Activated naive CD4-positive, alpha-beta T cell treated with anti-CD3 and anti-CD28 coated beads, Interleukin-2, amount 50 U/mL, for 72 hours (primary cell): ENCODE data around the gene FAAH2. TPM values are rescaled to one million over a fixed set of nuclear protein-coding genes. Genes with fewer than 3 reads are reported as not detected.
"Not testable (repeated sequence)": the region's sequence is repeated elsewhere in the genome, so short reads cannot be mapped to it uniquely, and the experiment has no call there.

Experiments used
- ATAC-seq, 2 donors: fragments of 150-1000 bp; cut with Tn5 transposase; 2 replicates each; pipeline ENCODE4 v1.10.0; 2021; ENCODE audit warnings: mild to moderate bottlenecking in 2 of 2, moderate library complexity in 2 of 2
- DNase-seq, 2 donors: peaks; one replicate each; pipeline ENCODE4 v3.0.0; 2021 to 2022; ENCODE audit warnings: low spot score in 2 of 2
- H3K27ac Mint-ChIP-seq, 2 donors: one replicate each; pipeline ENCODE4 v1.8.0; 2022; ENCODE audit warnings: mild to moderate bottlenecking in 2 of 2, mixed read lengths in 2 of 2
- H3K36me3 Mint-ChIP-seq, 2 donors: one replicate each; pipeline ENCODE4 v1.8.0; 2022; ENCODE audit warnings: mixed read lengths in 2 of 2
- H3K9me3 Mint-ChIP-seq, 2 donors: one replicate each; pipeline ENCODE4 v1.8.0; 2022; ENCODE audit warnings: mixed read lengths in 2 of 2
- total RNA-seq, 2 donors: library from RNA; stranded (reverse); gene quantifications; one replicate each; pipeline ENCODE4 v1.2.3, GENCODE V29; 2022

Gene FAAH2, protein sequence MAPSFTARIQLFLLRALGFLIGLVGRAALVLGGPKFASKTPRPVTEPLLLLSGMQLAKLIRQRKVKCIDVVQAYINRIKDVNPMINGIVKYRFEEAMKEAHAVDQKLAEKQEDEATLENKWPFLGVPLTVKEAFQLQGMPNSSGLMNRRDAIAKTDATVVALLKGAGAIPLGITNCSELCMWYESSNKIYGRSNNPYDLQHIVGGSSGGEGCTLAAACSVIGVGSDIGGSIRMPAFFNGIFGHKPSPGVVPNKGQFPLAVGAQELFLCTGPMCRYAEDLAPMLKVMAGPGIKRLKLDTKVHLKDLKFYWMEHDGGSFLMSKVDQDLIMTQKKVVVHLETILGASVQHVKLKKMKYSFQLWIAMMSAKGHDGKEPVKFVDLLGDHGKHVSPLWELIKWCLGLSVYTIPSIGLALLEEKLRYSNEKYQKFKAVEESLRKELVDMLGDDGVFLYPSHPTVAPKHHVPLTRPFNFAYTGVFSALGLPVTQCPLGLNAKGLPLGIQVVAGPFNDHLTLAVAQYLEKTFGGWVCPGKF
- total RNA-seq = 10 to 100 TPM in 1 of 2 donors, 1 to 10 TPM in 1; 1.5 to 14.2 TPM

DNA sequence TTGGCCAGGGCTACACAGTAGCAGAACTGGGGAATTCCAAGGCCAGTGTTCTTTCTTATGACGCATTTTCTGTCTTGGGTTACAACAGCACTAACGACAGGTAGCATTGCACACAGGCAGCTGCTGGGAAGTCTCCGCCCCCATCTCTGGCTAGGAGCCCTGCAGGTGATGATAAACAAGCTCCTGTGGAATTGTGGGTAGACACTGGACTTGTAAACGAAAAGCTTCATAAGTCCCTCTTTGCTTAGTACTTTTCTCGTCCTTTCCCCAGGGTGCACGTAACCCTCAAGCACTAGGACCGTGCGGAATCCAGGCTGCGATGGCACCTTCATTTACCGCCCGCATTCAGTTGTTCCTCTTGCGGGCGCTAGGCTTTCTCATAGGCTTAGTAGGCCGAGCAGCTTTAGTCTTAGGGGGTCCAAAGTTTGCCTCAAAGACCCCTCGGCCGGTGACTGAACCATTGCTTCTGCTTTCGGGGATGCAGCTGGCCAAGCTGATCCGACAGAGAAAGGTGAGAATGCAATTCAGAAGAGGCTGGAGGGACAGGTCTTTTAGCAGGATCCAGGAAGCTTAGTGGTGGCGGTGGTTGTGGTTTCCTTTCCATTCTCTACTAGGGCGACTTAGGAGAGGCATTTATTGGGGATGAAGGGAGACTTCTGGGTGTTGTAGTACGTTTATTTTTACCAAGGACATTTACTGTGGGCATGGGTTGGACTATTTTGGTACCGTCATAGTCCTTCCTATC lies at the start of gene FAAH2:
TSS of gene FAAH2 (plus strand) at position 200 of the 745 bp plus-strand sequence. CDS start at position 320, 120 bp downstream.
- Mint-ChIP-seq H3K36me3 (no peaks in the 10 kb centered on the region), H3K27ac (peak within 1 kb of the TSS; percentile 88 to 97), H3K9me3 (no peaks in the 10 kb centered on the region)
- ATAC-seq = peak; percentile 88 to 89
- peak; percentile 33 to 54 for DNase-seq

DNA sequence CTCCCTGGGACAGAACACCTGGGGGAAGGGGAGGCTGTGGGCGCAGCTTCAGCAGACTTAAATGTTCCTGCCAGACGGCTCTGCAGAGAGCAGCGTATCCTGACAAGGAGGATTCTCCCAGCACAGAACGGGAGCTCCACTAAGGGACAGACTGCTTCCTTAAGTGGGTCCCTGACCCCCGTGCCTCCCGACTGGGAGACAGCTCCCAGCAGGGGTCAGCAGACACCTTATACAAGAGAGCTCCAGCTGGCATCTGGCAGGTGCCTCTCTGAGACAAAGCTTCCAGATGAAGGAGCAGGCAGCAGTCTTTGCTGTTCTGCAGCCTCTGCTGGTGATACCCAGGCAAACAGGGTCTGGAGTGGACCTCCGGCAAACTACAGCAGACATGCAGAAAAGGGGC lies 44.5 kb upstream of the FAAH2 start:
- no peak overlapping the region for H3K27ac Mint-ChIP-seq

DNA sequence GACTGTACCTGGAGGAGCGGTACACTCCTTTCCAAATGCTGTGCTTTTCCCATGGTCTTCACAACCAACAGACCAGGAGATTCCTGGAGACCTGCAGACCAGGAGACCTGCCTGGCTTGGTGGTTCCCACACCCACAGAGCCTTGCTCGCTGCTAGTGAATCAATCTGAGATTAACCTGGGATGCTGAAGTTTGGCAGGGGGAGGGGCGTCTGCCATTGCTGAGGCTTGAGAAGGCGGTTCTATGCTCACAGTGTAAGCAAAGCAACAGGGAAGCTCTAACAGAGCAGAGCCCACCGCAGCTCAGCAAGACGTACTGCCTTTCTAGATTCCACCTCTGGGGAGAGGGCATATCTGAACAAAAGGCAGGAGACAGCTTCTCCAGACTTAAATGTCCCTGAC lies 34.5 kb upstream of the FAAH2 start:
- Mint-ChIP-seq H3K27ac (no peak overlapping the region), H3K36me3 (peaks cover 14 to 29% of the 10 kb centered on the region in 2 donors), H3K9me3 (peaks cover 14 to 21% of the 10 kb centered on the region in 2 donors)
- ATAC-seq = no peak
- DNase-seq = no peak

More for the DNA sequence above, 44.5 kb upstream of the FAAH2 start:
- Mint-ChIP-seq H3K36me3 (peaks cover 11 to 31% of the 10 kb centered on the region in 2 donors), H3K9me3 (peaks cover 12 to 16% of the 10 kb centered on the region in 2 donors)
- no peak for ATAC-seq
- DNase-seq = no peak

DNA sequence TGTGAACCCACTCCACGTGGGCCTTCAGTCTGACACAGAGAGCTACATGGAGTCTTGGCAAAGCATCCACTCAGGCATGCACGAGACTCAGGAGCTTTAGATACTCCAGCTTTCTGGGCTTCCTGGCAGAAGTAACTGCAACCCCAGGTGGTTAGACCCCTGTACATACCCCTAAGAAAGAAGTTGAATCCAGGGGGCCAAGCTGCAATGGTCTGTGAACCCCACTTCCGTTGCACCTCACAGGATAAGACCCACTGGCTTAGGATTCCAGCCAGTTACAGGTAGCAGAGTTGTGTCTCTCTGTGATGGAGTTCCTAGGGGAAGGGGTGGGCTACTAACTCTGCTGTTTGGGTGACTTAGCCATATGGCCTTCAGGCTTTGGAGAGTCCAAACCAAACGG lies 21.4 kb upstream of the FAAH2 start:
- no peak overlapping the region for H3K27ac Mint-ChIP-seq
- DNase-seq (no peak), ATAC-seq (no peak)
- H3K36me3 Mint-ChIP-seq = peaks cover 0 to 8% of the 10 kb centered on the region in 2 donors
- peaks cover 6 to 10% of the 10 kb centered on the region in 2 donors for H3K9me3 Mint-ChIP-seq

DNA sequence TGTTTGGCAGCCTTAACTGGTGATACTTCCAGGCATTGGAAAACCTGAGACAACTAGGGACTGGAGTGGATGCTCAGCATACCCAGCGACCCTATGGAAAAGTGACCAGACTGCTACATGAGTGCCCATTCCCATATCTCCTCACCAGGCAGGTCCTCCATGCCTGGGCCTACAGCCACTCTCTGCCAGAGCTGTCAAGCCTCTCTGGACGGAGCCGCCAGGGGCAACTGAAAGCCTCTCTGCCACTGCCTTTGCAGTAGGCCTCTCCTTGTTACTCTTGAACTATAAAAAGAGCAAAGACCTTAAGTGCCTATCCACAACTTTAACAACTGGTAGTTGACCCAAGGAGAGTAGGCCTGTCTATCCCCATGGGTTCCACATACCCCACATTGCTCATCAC lies 20.2 kb upstream of the FAAH2 start:
- H3K9me3 Mint-ChIP-seq = peaks cover 6 to 10% of the 10 kb centered on the region in 2 donors
- no peak overlapping the region for H3K27ac Mint-ChIP-seq
- H3K36me3 Mint-ChIP-seq = peaks cover 0 to 8% of the 10 kb centered on the region in 2 donors

DNA sequence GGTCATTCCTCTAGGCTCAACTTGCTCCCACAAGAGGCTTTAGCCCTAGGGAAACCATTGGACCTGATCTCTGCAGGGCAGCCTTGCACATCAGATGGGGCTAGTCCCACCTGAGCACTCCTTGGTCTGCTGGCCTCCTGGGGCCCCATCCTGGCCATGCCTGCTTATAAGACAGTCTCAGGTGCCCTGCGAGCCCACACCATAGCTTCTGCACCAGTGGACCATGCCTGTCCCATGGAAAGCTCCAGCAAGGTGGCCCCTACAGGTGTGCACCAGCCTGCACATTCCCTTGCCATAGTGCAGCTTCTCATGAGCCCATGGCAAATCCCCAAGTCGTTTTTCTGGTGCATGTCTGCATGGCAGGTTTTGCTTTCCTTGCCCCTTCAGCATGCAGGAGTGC lies 19.6 kb upstream of the FAAH2 start:
- no peak for DNase-seq
- ATAC-seq = no peak
- Mint-ChIP-seq H3K27ac (no peak overlapping the region), H3K36me3 (peaks cover 0 to 8% of the 10 kb centered on the region in 2 donors), H3K9me3 (peaks cover 6 to 10% of the 10 kb centered on the region in 2 donors)

More for the DNA sequence above, 20.2 kb upstream of the FAAH2 start:
- no peak for ATAC-seq
- DNase-seq = no peak

DNA sequence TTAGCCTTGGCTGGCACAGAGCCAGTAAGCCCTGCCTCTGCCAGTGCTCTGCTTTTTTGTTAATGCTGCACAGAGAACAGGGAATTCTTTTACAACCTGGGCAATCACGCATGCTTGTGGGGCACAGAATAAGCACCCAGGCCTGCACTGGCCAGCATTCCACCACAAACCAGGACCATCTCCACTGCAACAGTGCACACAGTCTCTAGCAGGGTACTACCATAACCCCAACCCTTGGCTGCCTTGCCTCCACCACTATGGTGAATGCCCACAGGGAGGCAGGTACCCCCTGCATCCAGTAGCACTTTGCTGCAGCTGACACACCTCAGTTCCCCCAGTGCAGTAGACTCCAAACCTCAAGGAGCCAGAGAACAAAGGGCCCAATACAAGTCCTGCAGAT lies 19.2 kb upstream of the FAAH2 start:
- DNase-seq = no peak
- peaks cover 0 to 8% of the 10 kb centered on the region in 2 donors for H3K36me3 Mint-ChIP-seq
- ATAC-seq = no peak
- H3K27ac Mint-ChIP-seq = no peak overlapping the region
- H3K9me3 Mint-ChIP-seq = peaks cover 6 to 10% of the 10 kb centered on the region in 2 donors

DNA sequence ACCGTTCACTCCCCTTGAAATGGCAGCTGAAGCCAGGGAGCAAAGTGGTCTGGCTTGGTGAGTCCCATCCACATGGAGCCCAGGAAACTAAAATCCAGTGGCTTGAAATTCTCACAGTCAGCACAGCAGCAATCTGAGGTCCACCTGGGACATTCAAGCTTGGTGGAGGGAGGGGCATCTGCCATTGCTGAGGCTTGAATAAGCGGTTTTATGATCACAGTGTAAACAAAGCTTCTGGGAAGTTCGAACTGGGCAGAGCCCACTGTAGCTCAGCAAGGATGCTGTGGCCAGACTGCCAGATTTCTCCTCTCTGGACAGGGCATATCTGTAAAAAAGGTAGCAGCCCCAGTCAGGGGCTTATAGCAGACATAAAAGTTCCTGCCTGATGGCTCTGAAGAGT lies 15.5 kb upstream of the FAAH2 start:
- Mint-ChIP-seq H3K9me3 (peaks cover 10 to 12% of the 10 kb centered on the region in 2 donors), H3K27ac (no peak overlapping the region), H3K36me3 (peaks cover 0 to 15% of the 10 kb centered on the region in 2 donors)
- DNase-seq = no peak
- ATAC-seq = no peak

DNA sequence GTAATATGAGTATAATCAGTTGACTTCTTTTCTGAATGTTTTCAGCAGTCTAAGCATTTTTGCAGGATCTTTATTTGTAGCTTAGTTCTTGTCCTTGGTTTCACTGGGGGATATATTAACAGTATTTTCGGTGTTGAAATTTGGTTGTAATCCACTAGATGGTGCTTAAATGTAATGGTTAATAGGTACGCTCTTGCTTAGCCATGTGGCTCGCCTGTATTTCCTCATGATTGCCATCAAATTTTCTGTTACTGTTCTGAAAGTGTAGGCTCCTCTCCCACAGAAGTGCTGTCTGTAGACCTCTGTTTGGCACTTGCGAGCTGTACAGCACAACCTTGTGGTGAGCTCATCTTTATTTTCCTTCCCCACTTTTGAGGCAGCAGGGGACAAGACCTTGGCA lies 3.9 kb upstream of the FAAH2 start:
- no peaks in the 10 kb centered on the region for H3K36me3 Mint-ChIP-seq
- DNase-seq (no peak), ATAC-seq (no peak)
- H3K27ac Mint-ChIP-seq = no peak overlapping the region
- H3K9me3 Mint-ChIP-seq = no peaks in the 10 kb centered on the region

DNA sequence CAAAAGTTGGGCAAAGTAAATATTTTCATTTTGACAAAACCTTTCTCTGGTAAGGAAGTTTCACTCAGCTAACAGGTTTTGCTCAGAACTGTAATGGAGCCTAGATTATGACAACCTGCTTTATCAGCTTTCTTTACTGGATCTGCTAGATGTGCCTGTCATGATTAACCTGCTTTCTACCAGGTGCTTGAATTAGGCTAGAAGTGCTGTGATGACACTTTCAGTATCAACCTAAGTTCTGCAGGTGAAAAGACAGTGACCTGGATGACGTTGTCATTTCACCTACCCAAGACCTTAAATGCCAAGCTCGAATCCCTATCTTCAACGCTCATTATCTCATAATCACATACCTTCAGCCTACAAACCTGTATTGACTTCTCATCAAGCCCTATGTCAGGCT lies 1.5 kb upstream of the FAAH2 start:
- ATAC-seq = no peak
- DNase-seq = no peak
- no peaks in the 10 kb centered on the region for H3K9me3 Mint-ChIP-seq
- no peaks in the 10 kb centered on the region for H3K36me3 Mint-ChIP-seq
- peak overlapping the region in 1 of 2 donors; percentile 88 for H3K27ac Mint-ChIP-seq

DNA sequence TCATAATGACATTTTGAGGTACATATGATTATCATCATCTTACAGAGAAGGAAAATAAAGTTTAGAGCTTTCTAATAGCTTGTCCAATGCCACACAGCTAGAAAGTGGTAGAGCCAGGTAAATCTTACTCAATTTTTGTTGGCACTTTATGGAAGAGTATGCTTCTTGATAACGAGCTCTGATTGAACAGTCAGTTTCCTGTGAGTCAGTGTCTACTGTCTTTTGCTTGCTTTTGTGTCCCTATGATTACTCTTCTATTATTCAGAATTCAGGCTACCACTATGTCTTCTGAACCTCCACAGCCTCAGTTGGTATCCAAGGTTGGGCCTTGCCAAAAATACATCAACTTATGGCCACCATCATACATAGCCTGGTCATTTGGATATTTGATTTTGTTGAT lies 2.6 kb downstream of the FAAH2 start:
- Mint-ChIP-seq H3K9me3 (peaks cover 0 to under 1% of the 10 kb centered on the region in 2 donors), H3K27ac (no peak overlapping the region), H3K36me3 (peaks cover under 1 to 4% of the 10 kb centered on the region in 2 donors)
- ATAC-seq (peak in 1 of 2 donors; percentile 44), DNase-seq (no peak)

DNA sequence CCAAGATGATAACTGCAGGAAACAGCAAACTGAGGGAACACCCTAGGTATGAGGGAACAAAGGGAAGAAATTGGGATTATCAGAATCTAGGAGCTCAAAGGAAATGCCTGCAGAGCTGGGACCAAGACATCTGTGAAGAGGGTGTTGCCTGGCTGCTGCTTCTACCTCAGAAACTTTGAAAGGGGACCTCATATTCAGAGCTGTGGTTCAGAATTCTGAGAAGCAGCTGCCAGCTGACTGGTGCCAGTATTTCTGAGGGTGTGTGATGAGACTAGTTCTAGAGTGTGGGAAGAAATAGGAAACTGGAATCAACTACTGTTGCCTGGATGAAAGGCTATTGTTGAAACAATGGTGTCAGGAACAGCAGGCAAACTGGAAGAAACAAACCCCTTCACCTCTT lies 8.5 kb downstream of the FAAH2 start:
- ATAC-seq (no peak), DNase-seq (no peak)
- no peak overlapping the region for H3K27ac Mint-ChIP-seq
- peaks cover 0 to 8% of the 10 kb centered on the region in 2 donors for H3K9me3 Mint-ChIP-seq
- peaks cover 24 to 27% of the 10 kb centered on the region in 2 donors for H3K36me3 Mint-ChIP-seq

DNA sequence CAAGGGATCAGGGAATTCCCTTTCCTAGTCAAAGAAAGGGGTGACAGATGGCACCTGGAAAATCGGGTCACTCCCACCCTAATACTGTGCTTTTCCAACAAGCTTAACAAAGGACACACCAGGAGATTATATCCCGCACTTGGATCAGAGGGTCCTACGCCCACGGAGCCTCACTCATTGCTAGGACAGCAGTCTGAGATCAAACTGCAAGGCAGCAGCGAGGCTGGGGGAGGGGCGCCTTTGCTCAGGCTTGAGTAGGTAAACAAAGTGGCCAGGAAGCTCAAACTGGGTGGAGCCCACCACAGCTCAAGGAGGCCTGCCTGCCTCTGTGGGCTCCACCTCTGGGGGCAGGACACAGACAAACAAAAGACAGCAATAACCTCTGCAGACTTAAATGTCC lies 9.2 kb downstream of the FAAH2 start:
- H3K27ac Mint-ChIP-seq, H3K9me3 Mint-ChIP-seq, ATAC-seq, DNase-seq: not testable (repeated sequence)
- H3K36me3 Mint-ChIP-seq = peaks cover 24 to 27% of the 10 kb centered on the region in 2 donors

DNA sequence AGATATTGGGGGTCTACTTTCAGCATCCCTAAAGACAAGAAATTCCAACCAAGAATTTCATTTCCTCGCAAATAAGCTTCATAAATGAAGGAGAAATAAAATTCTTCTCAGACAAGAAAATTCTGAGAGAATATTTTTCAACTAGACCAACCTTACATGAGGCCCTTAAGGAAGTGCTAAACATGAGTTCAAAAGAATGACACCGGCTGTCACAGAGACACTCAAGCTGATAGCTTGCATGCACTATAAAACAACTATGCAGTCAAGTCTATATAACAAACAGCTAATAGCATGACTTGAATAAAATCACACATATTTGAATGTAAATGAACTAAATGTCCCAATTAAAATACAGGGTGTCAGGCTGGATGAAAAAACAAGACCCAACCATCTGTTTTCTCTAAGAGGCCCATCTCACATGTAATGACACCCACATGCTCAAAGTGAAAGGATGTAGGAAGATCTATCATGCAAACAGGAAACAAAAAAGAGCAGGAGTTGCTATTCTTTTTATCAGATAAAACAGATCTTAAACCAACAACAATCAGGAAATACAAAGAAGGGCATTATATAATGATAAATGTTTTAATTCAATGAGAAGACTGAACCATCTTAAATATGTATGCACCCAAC lies 27.2 kb downstream of the FAAH2 start:
- Mint-ChIP-seq H3K9me3 (peaks cover 18 to 20% of the 10 kb centered on the region in 2 donors), H3K36me3 (peaks cover 30 to 54% of the 10 kb centered on the region in 2 donors), H3K27ac (peak overlapping the region in 1 of 2 donors; percentile 17)
- ATAC-seq (no peak), DNase-seq (no peak)

DNA sequence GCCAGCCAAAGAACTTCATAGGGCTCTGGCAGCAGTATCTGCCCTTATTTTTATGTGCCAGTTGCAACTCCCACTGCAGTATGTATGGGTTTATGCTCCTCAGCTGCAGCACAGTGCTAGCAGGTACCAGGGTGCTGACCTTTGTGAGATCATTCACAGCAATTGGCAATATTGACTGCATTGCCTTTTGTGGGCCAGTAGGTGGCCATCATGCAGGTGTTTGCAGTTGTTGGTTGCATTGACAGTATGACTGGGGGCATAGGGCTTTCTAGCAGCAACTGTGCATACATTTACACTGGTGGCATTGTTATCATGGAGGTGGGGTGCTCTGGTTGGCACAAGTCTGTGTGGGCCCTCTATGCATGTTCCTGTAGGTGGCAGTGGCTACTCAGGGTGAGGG lies 42.5 kb downstream of the FAAH2 start:
- Mint-ChIP-seq H3K36me3 (peaks cover 40 to 56% of the 10 kb centered on the region in 2 donors), H3K9me3 (peaks cover 0 to 10% of the 10 kb centered on the region in 2 donors), H3K27ac (no peak overlapping the region)
- ATAC-seq (no peak), DNase-seq (no peak)

DNA sequence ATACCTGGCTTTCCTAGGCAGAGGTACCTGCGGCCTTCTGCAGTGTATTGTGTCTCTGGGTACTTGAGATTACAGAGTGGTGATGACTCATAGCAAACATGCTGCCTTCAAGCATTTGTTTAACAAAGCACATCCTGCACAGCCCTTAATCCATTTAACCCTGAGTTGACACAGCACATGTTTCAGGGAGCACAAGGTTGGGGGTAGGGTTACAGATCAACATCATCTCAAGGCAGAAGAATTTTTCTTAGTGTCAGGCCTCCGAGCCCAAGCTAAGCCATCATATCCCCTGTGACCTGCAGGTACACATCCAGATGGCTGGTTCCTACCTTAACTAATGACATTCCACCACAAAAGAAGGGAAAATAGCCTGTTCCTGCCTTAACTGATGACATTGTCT lies 49.3 kb downstream of the FAAH2 start:
- Mint-ChIP-seq H3K9me3 (peaks cover 10 to 18% of the 10 kb centered on the region in 2 donors), H3K36me3 (peaks cover 40 to 64% of the 10 kb centered on the region in 2 donors)
- not testable (repeated sequence) for ATAC-seq, H3K27ac Mint-ChIP-seq, DNase-seq
